GM12801 (cell line): ENCODE data around the gene KRT25.

ENCODE experiments used
- CTCF ChIP-seq: IDR thresholded peaks from one replicate; pipeline ENCODE4 v1.5.1; 2011; ENCODE audit warnings: control low read depth; ENCODE audit not compliant: insufficient read length; ENCODE audit errors: extremely low read depth

KRT25 gene

GRCh38 chr17:40727447-40728231 lies 27.5 kb downstream of the KRT25 start:
- TF ChIP-seq CTCF: no peak

- no peak for TF ChIP-seq CTCF
Measured at GRCh38 chr17:40726919-40727318, 28.2 kb downstream of the KRT25 start.

DNA sequence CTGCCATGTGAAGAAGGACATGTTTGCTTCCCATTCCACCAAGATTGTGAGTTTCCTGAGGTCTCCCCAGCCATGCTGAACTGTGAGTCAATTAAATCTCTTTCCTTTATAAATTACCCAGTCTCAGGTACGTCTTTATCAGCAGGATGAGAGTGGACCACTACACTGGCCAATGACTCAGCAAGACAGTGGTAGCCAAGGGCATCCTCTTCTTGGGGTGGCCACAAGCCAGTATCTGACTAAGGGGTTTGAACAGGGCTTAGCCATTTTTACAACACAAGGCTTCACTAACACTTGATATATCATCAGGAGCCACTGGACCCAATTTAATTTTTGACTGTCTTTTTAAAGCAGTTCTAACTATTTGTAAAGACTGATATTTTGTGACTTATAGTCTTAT lies 30.5 kb downstream of the KRT25 start:
- no peak for TF ChIP-seq CTCF

DNA sequence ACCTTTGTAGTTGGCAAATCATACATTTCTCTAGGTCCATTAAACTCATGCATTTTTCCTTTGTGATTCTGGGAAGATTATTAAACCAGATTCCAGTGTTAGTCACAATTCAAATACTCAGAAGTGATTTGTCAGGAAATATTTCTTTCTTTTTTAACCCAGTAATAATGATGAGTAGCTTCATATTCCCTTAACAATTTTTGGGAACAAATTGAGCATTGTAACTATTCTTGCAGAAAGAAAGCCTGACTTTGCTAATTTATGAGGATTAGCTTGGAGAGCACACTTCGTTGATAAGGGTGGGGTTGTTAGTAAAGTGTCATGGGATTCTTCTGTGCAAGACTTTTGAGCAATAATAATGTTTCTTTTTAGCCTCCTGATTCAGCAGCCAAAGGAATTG lies 32.9 kb downstream of the KRT25 start:
- TF ChIP-seq CTCF: no peak

- TF ChIP-seq CTCF: no peak
Measured at GRCh38 chr17:40720899-40721298, 34.2 kb downstream of the KRT25 start.

- TF ChIP-seq CTCF: no peak
Measured at GRCh38 chr17:40718930-40719329, 36.2 kb downstream of the KRT25 start.

DNA sequence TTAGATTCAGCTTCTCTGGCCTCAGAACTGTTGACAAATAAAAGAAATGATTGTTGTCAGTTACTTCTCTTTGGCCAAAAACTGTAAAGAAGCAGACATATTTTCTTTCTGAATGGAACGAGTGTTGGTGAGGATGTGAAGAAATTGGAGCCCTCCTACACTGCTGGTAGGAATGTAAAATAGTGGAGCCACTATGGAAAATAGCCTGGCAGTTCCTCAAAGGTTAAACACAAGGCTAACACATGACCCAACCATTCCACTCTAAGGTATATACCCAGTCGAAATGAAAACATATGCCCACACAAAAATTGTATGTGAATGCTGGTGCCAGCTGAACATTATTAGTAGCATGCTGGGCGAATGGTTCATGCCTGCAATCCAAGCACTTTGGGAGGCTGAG lies 37.4 kb downstream of the KRT25 start:
- no peak for TF ChIP-seq CTCF
